ENCODE data around the gene MUC5B.
A peak's percentile ranks its signal among the peaks of the same experiment; 100 is the strongest.

MUC5B gene

DNA sequence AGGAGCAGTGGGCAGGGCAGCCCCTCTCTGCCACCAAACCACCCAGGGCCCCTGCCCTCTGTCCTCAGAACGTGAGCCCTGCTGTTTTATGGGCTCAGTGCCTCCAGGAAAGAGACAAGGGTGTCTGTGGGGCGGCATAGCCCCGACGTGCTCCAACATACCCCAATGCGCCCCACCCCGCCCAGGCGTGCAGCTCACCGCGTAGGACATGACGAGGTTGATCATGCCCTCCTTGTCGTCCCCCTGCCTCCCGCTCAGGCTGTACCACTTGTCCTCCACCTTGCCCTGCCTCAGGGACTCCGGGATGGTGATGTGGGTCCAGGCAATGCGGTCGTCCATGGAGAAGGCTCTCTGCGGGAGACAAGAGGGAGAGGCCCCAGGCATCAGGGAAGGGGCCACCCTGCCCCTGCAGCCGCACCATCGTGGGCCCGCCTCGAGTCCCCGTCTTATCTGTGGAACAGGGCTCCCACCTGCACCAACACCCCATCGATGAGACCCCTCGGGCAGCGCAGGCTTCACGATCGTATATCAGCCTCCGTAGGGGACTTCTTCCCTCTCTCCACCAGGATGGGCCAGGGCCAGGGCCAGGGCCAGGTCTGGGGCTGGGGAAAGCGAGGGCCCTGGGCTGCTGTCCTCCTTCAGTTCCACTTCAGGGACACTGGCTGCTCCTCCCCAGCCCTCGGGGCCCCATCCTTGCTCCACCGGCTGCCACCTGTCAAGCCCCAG, 65.7 kb downstream of the MUC5B start:
- DNase-seq = no peak

DNA sequence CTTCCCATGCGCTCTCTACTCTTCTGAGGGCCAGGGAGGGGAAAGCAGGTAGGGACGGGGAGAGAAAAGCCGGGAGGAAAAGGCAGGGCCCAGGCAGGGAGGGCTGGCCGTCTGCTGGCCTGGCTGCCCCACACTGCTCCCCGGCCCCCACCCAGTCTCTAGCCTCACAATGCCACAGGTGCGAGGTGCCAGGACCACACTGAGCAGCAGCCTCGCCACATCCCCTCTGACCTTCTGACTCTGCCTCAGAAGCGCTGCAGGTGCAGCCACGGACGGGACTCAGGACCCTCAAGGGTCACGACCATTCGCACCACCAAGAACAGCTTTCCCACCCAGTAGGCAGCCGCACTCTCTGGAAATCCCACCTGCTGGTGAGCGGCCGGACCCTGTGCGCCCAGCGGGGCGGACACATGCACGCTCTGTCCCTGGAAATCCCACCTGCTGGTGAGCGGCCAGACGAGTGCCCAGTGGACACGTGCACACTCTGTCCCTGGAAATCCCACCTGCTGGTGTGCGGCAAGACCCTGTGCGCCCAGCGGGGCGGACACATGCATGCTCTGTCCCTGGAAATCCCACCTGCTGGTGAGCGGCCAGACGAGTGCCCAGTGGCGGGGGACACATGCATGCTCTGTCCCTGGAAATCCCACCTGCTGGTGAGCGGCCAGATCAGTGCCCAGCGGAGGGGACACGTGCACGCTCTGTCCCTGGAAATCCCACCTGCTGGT, 66.5 kb downstream of the MUC5B start:
- no peak for DNase-seq

DNA sequence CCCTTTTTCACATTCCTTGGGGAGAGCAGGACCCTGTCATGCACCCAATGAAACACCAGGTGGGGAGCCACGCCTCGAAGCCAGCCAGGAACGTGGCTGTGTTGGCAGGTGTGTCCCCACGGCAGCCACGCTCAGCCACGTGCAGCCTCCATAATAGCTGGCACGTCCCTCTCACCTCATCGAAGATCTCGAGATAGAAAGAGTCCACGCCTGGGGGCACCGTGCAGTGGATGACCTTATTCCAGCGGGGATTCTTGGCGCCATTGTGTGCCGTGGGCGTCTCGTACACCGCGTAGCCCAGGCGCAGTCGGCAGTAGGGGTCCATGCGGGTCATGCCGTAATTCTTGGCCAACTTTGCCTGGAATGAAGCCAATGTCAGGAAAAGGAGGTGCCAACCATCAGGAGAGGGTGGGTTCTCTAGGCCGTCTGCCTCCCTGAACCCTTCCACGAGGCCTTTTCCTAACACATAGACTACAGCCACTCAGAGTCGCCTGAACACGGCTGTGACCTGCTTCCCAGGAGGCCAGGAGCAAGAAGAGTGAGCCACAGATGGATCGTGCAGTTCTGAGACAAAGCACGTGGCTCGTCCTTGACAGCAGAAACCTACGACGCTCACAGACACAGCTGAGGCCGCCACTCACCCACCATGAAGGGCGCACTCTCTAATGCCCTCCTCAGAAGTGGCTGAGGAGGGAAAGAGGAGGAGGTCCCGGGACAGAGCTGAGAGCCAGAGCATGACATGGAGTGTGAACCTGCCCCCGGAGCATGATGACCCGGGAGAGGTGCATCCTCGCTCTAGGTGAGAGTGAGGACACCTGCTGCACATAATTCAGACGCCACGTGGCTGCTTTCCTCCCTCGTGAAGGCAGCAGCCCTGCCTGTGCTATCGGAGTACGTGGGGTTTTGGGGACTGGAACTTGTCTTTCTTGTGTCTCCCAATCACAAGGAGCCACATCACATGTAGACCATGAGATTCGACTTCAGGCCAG, 67.5 kb downstream of the MUC5B start:
- DNase-seq = no peak

DNA sequence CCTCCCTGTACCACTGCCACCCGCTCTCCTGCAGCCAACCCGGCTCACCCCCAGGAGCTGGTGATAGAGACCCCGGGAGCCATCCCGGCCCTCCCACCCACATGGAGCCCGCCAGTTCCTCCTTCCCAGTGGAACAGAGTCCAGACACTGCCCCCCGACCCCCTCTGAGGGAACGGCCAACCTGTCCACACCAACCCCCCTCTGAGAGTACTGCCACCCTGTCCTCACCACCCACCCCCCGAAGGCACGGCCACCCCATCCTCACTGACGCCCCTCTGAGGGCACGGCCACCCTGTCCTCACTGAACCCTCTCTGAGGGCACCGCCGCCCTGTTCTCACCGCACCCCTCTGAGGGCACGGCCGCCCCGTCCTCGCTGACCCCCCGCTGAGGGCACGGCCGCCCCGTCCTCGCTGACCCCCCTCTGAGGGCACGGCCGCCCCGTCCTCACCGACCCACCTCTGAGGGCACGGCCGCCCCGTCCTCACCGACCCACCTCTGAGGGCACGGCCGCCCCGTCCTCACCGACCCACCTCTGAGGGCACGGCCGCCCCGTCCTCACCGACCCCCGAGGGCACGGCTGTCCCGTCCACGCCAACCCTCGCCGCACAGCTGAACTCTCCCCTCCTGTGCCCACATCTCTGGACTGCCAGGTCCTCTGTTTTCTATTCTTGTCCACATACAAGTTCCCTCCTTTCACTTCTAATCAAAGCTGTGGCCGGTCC, 68.6 kb downstream of the MUC5B start:
- DNase-seq = no peak

DNA sequence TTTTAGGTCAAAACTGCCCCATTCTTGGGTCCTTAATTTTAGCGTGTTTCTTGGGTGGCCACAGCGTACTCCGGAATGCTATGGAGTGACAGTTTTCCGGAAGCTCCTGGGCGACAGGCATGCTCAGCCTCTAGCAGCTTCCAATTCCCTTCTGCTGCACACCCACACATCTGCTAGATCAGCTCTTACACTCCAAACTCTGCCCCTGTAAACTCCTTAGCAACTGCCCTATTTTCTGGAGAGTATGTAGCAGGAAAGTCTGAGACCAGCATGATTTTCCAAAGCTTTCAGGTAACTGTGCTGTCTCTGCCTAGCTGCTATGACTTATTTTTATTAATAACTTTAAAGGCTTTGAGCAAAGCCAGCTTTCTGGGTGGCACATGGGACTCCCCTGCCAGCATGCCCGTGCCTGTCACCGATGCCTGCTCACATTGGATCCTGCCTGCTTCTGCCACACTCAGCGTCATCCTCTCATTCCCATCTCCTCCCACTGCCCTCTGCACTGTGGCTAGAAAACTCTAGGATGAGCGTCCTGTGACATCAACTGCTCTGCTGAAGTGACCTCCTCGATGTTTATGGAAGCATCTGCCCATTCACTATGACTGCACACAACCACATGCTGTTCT, 69.3 kb downstream of the MUC5B start:
- no peak for DNase-seq

DNA sequence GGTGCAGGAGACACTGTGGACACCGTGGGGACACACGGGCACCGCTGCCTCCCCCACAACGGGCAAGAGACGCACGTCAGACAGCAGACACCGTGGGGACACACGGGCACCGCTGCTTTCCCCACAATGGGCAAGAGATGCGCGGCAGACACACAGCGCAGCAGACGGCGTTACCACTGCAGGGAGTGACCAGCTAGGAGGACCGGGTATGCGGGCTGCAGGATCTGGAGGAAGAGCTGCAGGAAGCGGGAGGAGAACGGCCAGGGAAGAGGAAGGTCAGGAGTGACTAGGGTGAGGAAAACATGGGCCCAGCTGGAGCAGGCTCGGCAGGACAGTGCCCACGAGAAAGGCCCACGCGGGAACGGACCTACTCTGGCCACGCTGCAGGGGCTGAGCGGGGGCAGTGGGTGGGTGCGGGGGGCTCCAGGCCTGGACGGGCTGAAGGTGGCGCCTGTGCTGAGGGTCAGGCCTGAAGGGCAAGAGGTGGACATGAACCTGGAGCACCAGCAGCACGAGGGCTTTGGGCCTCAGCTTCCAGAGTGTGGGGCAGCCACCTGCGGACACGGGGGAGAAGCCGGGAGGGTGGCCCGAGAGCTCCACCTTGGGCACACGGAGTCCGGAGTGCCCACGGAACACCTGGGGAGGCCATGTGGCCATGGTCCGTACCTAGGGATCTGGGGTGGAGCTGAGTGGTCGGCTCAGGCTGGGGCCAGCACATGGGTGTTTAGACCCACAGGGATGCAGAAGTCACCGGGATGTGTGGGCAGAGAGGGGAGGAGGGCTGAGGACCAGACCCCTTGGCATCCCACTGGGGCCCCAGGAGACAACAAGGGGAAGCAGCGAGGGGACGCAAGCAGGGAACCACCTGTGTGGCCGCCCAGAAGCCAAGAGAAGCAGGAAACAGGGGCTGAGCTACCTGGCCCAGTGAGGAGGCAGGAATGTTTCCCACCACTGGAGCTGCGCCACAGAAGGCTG, 70.1 kb downstream of the MUC5B start:
- DNase-seq = no peak

DNA sequence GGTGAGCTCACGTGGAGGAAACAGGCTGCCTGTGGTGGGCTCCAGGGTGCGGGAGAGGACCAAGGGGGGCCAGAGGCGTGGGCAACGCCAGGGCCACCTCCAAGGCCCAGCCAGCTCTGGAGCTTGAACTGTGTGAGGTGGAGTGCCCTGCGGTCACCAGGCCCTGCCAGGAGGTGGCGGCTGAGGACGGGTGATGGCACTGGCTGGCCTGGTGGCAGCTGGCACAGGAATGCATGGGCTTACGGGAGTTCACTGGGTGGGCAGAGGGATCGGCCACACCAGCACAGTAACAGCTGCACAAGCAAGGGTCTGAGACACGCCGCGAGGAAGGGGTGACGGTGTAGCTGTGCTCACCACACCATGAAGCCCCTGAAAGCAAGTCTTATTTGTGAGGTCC, 70.8 kb downstream of the MUC5B start:
- DNase-seq = peak in 1 of 2 experiments; percentile 42

DNA sequence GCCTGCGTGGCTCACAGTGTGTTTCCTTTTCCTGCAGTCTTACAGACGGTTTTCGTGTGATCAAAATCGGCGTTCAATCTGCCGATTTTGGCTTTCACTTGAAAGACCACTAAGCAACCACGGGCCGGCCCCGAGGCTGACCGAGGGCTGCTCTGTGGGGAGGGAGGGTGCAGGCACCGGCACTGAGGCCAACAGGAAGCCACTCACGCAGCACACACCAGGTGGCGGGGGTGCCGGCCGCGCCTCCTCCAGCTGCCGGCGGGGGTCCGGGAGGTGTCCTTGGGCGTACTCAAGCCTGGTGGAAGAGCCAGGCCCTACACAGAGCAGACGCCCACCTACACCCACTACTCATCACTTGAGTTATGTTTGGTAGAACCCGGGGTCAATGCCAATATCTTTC, 72.2 kb downstream of the MUC5B start:
- no peak for DNase-seq

DNA sequence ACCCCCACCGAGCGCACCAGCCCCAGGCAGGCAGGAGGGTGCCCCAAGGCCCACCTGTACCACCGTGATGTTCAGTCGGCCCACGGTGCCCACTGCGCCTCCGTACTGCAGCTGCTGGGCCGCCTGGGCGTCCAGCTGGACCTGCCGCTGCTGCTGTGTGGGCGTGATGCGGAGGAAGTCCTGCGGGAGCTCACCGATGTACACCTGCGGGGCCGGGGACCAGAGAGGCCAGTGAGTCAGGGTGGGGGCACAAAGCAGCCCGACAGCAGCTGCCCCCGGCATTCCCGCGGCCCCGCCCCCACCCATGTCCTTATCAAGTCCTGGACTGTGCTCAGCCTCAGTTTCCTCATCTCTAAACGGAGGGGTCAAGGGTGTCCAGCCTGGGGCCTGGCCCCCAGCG, 72.7 kb downstream of the MUC5B start:
- DNase-seq = no peak

DNA sequence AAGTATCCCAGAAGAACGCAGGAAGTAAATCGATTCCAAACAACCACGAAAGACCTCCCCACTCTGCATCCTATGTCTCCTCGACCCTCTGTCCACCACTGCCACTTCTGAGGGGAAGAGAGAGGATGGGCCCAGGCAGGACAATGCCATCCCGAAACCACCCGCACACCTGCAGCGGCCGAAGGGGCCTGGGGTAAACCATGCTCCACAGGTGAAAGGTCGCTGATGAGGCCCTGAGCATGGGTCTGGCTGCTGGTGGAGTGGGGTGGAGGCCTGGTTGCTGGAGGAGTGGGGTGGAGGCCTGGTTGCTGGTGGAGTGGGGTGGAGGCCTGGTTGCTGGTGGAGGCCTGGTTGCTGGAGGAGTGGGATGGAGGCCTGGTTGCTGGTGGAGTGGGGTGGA, 73.4 kb downstream of the MUC5B start:
- no peak for DNase-seq

DNA sequence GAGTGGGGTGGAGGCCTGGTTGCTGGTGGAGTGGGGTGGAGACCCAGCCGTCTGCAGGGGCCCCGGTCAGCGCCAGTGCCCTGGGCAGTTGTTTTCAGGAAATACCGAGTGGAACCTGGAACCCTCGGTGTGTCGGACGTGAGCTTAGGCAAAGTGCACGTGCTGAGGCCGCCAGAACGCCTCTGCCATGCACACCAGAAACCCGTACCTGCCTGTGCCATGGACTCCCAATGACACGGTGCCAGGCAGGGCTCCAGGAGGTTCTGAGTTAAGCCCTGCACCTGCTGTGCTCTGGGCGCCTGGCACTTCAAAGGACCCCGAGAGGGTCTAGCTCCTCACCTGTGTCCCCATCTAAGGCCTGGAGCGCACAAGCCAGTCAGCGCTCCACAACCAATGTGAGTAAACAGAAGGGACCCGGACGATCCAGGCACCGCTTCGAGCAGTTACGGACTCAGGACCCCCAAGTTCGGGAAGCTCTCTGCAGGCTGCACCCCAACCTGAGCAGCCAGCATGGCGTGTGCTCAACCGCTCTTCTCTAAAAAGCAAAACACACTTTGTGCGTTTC, 74.2 kb downstream of the MUC5B start:
- DNase-seq = no peak

DNA sequence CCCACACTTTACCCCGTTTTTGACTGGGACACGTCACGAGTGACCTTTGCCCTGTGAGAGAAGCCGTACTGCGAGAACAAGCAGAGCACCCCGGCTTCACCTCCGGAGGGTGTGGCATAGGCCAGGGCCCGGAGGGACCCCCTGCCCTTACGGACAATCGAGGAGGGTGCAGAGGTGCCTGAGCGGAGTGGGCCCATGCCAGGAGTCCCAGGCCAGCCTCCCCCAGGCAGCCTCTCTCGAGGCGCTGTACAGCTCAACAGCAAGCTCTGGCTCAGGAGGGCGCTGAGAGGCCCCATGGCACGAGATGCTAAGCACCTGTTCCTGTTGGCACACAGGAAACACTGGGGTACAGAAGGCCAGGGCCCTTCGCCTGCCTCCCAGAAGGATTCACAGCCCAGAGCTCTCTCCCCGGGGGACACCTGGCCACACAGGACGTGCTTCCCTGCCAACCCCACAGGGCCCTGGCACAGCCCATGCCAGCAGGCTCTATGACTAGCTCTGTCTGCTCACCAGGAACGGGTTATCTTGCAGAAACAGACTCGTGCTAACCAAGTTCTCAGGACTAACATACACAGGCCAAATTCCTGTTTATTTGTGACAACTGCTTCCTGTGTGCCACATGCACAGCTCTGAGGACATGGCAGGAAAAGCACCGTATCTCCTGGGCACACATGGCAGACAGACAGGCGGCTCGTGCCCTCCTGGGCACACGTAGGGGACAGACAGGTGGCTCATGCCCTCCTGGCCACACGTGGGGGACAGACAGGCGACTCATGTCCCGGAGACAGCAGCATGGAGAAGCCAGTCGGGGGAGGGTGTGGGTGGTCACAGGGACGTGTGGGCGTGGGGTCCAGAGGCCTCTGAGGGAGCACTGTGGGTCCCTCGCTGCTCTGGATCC, 75.0 kb downstream of the MUC5B start:
- DNase-seq = no peak

DNA sequence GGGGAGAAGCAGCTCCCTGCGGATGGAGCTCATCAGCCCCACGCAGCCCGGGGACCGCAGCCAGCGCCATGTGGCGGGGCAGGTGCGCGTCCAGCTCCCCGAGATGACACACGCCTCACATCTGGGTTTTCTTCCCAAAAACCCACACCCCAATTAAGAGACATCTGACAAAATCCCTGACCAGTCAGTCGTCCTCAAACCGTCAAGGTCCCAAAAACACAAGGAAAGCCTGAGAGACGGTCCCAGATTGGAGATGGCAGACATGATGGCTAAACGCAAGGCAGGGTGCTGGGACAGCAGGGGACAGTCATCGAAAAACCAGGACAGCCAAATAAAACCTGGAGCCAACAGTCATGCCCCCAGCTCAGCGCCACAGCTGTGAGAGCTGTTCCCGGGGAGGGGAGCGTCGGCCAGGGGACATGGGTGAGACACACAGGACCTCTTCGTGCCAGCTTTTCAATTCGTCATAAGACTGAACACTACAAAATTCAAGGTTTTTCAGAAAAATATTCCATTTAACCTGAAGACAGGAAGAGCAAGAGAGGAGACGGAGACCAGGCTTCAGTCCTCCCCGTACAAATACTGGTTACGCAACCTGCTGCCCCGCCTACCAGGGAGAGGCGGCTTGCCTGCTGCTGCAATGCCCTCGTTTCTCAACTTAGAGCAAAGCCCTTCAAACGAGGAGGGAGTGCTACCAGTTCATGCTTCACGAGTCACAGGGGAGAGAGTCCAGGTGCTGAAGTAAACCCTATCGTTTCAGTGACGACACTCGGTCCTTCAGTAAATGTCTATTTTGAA, 76.0 kb downstream of the MUC5B start:
- no peak for DNase-seq

DNA sequence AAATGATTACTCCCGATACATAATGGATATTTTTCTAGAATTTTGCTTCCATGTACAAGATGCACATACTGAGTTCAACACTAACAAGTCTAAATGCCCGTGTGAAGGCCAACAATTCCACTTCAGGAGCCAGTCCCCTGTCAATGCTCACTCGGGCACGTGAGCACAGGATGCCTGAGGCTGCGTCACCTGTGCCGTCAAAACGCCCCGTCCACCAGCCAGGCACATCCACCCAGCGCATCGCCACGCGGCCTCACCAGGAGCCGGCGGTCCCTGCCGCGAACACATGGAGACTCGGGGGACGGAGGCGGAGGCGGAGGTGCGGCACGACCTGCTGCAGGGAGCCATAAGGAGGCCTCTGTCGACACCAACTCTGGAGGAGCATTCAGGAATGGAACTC, 76.8 kb downstream of the MUC5B start:
- DNase-seq = no peak

DNA sequence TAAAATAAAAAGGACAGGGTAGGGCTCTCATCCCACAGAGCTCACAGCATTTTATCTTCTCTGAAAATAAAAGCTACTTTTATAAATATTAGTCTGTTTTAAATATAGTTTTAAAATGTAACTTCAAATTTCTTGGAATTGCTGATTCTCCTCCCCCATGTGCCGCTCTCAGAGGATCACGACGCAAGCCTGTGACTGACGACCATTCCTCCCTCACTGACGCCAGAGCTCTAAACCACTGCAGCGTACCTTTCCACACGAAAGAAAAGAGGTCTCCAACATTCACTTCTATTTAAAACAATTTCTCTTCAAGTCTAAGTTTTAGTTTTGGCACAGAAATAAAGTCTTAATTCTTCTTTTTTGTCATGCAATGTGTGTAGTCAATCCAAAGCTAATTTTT, 77.3 kb downstream of the MUC5B start:
- no peak for DNase-seq

DNA sequence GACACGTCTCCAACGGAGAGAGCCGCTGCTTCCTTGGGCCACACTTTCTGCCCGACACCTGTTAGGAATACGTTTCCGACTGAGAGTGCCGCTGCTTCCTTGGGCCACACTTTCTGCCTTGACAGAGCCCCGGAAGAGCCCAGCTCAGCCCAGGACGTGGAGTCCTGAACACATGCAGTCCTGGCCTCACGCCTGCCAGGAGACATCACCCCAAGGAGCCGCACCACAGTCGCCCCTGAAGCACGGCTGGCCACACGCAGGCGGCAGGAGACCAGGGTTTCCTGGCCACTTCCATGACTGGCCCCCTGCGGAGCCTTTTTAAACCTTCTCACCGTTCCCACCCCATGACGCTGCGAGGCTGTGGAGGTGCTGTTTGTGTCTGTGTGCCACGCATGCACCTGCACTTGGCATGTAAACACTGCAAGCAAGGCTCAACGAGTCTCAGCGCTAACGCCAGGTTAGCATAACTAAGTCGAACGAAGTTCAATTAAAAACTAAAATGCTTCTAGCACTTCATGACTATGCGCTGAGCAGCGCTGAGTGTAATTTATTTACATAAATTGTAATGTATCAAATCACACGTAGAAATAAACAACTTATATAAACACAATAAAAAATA, 77.8 kb downstream of the MUC5B start:
- DNase-seq = no peak

DNA sequence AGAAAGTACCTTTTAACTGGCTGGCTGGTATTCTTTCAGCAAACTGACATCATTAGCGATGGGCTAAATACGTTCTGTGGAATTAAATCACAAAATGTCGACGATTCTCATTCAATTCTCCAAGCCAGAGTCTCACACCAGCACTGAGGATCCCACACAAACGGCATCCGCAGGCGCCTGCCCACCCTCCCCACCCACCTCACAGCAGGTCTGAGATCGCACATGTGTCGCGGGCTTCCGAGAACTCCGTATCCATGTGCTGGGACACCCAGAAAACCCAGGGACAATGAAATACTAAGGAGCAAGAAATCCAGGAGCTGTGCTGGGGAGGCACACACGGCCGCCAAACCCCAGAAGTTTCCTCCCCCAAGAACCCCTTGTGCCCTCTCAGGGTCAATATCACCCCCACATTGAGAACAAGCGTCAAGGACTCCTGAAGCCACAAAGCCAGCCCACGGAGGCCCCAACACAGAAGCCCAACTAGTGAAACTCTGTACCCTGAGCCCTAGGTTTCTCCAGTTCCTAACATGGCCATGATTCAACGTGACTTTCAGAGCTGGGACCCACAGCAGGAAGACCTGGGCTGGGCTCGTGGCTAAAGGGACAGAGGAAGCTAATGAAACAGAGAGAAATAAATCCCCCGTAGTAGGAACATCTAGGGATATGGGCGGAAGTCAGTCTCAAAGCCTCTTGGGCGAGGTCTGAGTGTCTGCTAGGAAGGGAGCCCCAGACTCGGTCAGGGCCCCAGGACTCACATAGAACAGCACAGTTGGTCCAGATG, 78.5 kb downstream of the MUC5B start:
- DNase-seq = no peak
